Measurements from ENCODE around the gene MPND. TPM values are rescaled to one million over a fixed set of nuclear protein-coding genes. Genes with fewer than 3 reads are reported as not detected.

The MPND gene
- total RNA-seq, 2 experiments from 2014 or later, result 7.2 to 19.1 TPM

- Histone ChIP-seq H2AFZ (ENCODE audit: low read length) (no peak overlapping the region), H3K9me2 (ENCODE audit: insufficient read depth, low read length) (no peaks in the 10 kb centered on the region), H3K9me3 (ENCODE audit: low read length) (no peaks in the 10 kb centered on the region), H3K4me1 (ENCODE audit: insufficient read depth, low read length, poor library complexity, severe bottlenecking) (peaks cover 7% of the 10 kb centered on the region), H3K36me3 (ENCODE audit: insufficient read depth, low read length) (peaks cover 76% of the 10 kb centered on the region), H3K27ac (ENCODE audit: low read depth, low read length, poor library complexity, severe bottlenecking) (no peak overlapping the region), H4K20me1 (ENCODE audit: insufficient read depth, low read length) (no peaks in the 10 kb centered on the region), H3K79me2 (ENCODE audit: insufficient read depth, low read depth, low read length) (no peaks in the 10 kb centered on the region), H3K4me3 (ENCODE audit: low read depth, low read length, poor library complexity, severe bottlenecking) (no peak overlapping the region), H3K4me2 (ENCODE audit: low read length) (no peak overlapping the region)
- POLR2A ChIA-PET, result no interaction called here
- CTCF ChIA-PET (ENCODE audit: unreplicated experiment), result interaction anchor here (1.0 kb wide), 1 partner anchor 36 kb away, joined by 4 read pairs; the partner anchor contains the start of gene SH3GL1
- no peak for TF ChIP-seq EZH2phosphoT487 (IDR thresholded peaks at IDR 0.05; ENCODE audit: borderline replicate concordance, low read depth, low read length)
- no peak for TF ChIP-seq CTCF (conservative IDR thresholded peaks at IDR 0.05; ENCODE audit: low read length)
- BruUV-seq (replicated peaks), result no TSS peak
- DNase-seq (ENCODE audit: low spot score), result no peak
- intact Hi-C loops (cut with micrococcal nuclease; ENCODE audit: unreplicated experiment), result no loop called here
These were observed 20.4 kb downstream of the MPND start for GRCh38 chr19:4363571-4364304.

- TF ChIP-seq CTCF (conservative IDR thresholded peaks at IDR 0.05; ENCODE audit: low read length) (no peak), EZH2phosphoT487 (IDR thresholded peaks at IDR 0.05; ENCODE audit: borderline replicate concordance, low read depth, low read length) (no peak)
- DNase-seq (ENCODE audit: low spot score), result no peak
- Histone ChIP-seq H2AFZ (ENCODE audit: low read length) (no peak overlapping the region), H3K36me3 (ENCODE audit: insufficient read depth, low read length) (peaks cover 60% of the 10 kb centered on the region), H3K4me1 (ENCODE audit: insufficient read depth, low read length, poor library complexity, severe bottlenecking) (peaks cover 24% of the 10 kb centered on the region), H3K4me3 (ENCODE audit: low read depth, low read length, poor library complexity, severe bottlenecking) (no peak overlapping the region), H3K4me2 (ENCODE audit: low read length) (no peak overlapping the region), H3K9me2 (ENCODE audit: insufficient read depth, low read length) (no peaks in the 10 kb centered on the region), H3K9me3 (ENCODE audit: low read length) (no peaks in the 10 kb centered on the region), H3K27ac (ENCODE audit: low read depth, low read length, poor library complexity, severe bottlenecking) (no peak overlapping the region), H3K79me2 (ENCODE audit: insufficient read depth, low read depth, low read length) (peaks cover 3% of the 10 kb centered on the region; the same call in 1 of the 2 replicates), H4K20me1 (ENCODE audit: insufficient read depth, low read length) (no peaks in the 10 kb centered on the region; the same call in 1 of the 2 replicates)
- no TSS peak for BruUV-seq (replicated peaks)
- ChIA-PET POLR2A (interaction anchor here (0.6 kb wide), 1 partner anchor 23 kb away, joined by 3 read pairs; no protein-coding TSS in a partner anchor), CTCF (ENCODE audit: unreplicated experiment) (no interaction called here)
- intact Hi-C loops (cut with micrococcal nuclease; ENCODE audit: unreplicated experiment), result no loop called here
These were observed 22.0 kb downstream of the MPND start for GRCh38 chr19:4365341-4365740.

All from OCI-LY7 (cell line).